GM21367 (cell line): ENCODE measurements around the gene ICOSLG.
"Not testable (repeated sequence)": the region's sequence is repeated elsewhere in the genome, so short reads cannot be mapped to it uniquely, and the experiment has no call there.

Experiments
- ATAC-seq: cut with Tn5 transposase; IDR thresholded peaks from one replicate; pipeline ENCODE4 v1.9.1; 2021; ENCODE audit not compliant: unreplicated experiment

ICOSLG gene

GRCh38 chr21:44265734-44266270 is 25.1 kb upstream of the ICOSLG start:
- ATAC-seq = no peak

GRCh38 chr21:44263768-44264167 is 23.0 kb upstream of the ICOSLG start:
- ATAC-seq = no peak

- no peak for ATAC-seq
Measured at GRCh38 chr21:44263221-44263760, 22.5 kb upstream of the ICOSLG start.

- no peak for ATAC-seq
Measured at GRCh38 chr21:44262338-44263056, 21.8 kb upstream of the ICOSLG start.

GRCh38 chr21:44261675-44262295 is 21.0 kb upstream of the ICOSLG start, which contains the start of gene DNMT3L:
Gene DNMT3L, minus strand, starts transcription at chr21:44261897. Its CDS starts 638 bp downstream, at chr21:44261259.
- no peak for ATAC-seq

- ATAC-seq = no peak
Measured at GRCh38 chr21:44260791-44261631, 20.3 kb upstream of the ICOSLG start.

GRCh38 chr21:44260066-44260465 is 19.3 kb upstream of the ICOSLG start:
- no peak for ATAC-seq

- ATAC-seq = no peak
Measured at GRCh38 chr21:44259082-44259705, 18.5 kb upstream of the ICOSLG start.

- ATAC-seq = no peak
Measured at GRCh38 chr21:44258056-44258725, 17.4 kb upstream of the ICOSLG start.

- ATAC-seq = no peak
Measured at GRCh38 chr21:44255511-44255981, 14.8 kb upstream of the ICOSLG start.

- ATAC-seq = no peak
Measured at GRCh38 chr21:44253832-44254710, 13.3 kb upstream of the ICOSLG start.

GRCh38 chr21:44249204-44250037 is 8.7 kb upstream of the ICOSLG start:
- not testable (repeated sequence) for ATAC-seq

- ATAC-seq = not testable (repeated sequence)
Measured at GRCh38 chr21:44247904-44248303, 7.2 kb upstream of the ICOSLG start.

GRCh38 chr21:44243980-44244379 is 3.2 kb upstream of the ICOSLG start:
- peak; percentile 40 for ATAC-seq

- ATAC-seq = not testable (repeated sequence)
Measured at GRCh38 chr21:44241281-44241680, 538 bp upstream of the ICOSLG start.

GRCh38 chr21:44240353-44240752 is 390 bp downstream of the ICOSLG start:
- ATAC-seq = not testable (repeated sequence)

GRCh38 chr21:44229561-44229960 is 11.2 kb downstream of the ICOSLG start:
- not testable (repeated sequence) for ATAC-seq

GRCh38 chr21:44228109-44228508 is 12.6 kb downstream of the ICOSLG start:
- ATAC-seq = not testable (repeated sequence)
